A549 (cell line): Measurements from ENCODE around the gene ROBO3.

ENCODE experiments used
- CTCF ChIP-seq: fragments of >200 bp; sonication (Bioruptor Twin); formaldehyde crosslinking; IDR thresholded peaks from 3 replicates; pipeline ENCODE4 v1.5.1; 2016
- E2F6 ChIP-seq: IDR thresholded peaks from 2 replicates; pipeline ENCODE4 v1.6.1; 2012; ENCODE audit warnings: low read depth, borderline replicate concordance
- KDM1A ChIP-seq: fragments of 200-600 bp; sonication (generic); IDR thresholded peaks from 2 replicates; pipeline ENCODE4 v1.6.1; 2016; ENCODE audit warnings: low read depth, mild to moderate bottlenecking
- MAFK ChIP-seq: fragments of 450-650 bp; IDR thresholded peaks from 2 replicates; pipeline ENCODE4 v1.6.1; 2014; ENCODE audit not compliant: partially characterized antibody
- MAX ChIP-seq: IDR thresholded peaks from 2 replicates; pipeline ENCODE4 v1.6.1; 2012
- NPAS2 ChIP-seq: fragments of 250-450 bp; sonication (Bioruptor Pico); IDR thresholded peaks from 2 replicates; pipeline ENCODE4 v1.8.0; 2022; ENCODE audit warnings: mild to moderate bottlenecking, moderate library complexity, borderline replicate concordance
- POLR2A ChIP-seq: IDR thresholded peaks from 2 replicates; pipeline ENCODE4 v1.6.1; 2012; ENCODE audit warnings: mild to moderate bottlenecking, low read length
- POLR2AphosphoS2 ChIP-seq: conservative IDR thresholded peaks from 2 replicates; pipeline ENCODE4 v1.6.1; 2012; ENCODE audit warnings: low read length, improper control_type of control experiment, inconsistent platforms
- RAD21 ChIP-seq, 2 experiments: fragments of >200 bp in 1 of 2; sonication (Bioruptor Twin) in 1 of 2; formaldehyde crosslinking in 1 of 2; IDR thresholded peaks in 1 of 2; conservative IDR thresholded peaks in 1 of 2; 2 replicates in 1 of 2; 3 replicates in 1 of 2; pipeline ENCODE4 v1.6.1; 2012 to 2018; ENCODE audit warnings: inconsistent platforms in 1 of 2
- REST ChIP-seq: fragments of 200-600 bp; sonication (generic); IDR thresholded peaks from 2 replicates; pipeline ENCODE4 v1.6.1; 2016; ENCODE audit warnings: antibody characterized with exemption, mild to moderate bottlenecking, moderate library complexity
- USF2 ChIP-seq: fragments of 450-650 bp; IDR thresholded peaks from 2 replicates; pipeline ENCODE4 v1.6.1; 2014; ENCODE audit warnings: antibody characterized with exemption

- TF ChIP-seq KDM1A (no peak), CTCF (no peak), POLR2AphosphoS2 (no peak), MAX (no peak), E2F6 (no peak), USF2 (no peak), RAD21 (conservative IDR thresholded peaks at IDR 0.05 in 1 of 2, IDR thresholded peaks at IDR 0.05 in 1 of 2) (no peak), POLR2A (no peak), MAFK (no peak), NPAS2 (CRISPR knock-in tag) (no peak), REST (no peak)
These were observed 31.0 kb downstream of the ROBO3 start for GRCh38 chr11:124896071-124896750.
